ENCODE results near the gene YTHDC1.

DNA sequence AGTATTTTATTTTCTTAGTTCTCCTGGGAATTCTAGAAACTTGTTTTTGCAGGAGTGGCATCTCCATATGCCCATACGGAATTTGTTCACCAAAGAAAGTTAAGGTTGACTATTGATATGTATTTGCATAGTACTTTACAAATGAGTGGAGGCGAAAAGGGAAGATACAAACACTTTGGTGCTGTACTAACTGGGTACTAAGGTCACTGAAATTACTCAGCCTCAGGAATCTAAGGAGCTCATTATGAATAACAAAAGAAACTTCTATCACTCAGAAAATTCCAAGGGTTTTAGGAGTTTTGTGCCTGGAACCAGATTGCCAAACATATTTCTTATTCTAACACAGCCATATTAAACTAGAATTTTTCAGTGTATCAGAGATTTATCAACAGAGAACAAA is 77.0 kb downstream of the YTHDC1 start:
- TF ChIP-seq SMC3 (IDR thresholded peaks at IDR 0.05; ENCODE audit: low read depth, low read length) (no peak), EP300 (IDR thresholded peaks at IDR 0.05; ENCODE audit: borderline replicate concordance in 1 of 2, low read depth in 1 of 2, low read length in 1 of 2) (no peak), POLR2AphosphoS5 (IDR thresholded peaks at IDR 0.05; ENCODE audit: low read depth, low read length) (no peak)
- TF ChIP-seq, protein P1, sequence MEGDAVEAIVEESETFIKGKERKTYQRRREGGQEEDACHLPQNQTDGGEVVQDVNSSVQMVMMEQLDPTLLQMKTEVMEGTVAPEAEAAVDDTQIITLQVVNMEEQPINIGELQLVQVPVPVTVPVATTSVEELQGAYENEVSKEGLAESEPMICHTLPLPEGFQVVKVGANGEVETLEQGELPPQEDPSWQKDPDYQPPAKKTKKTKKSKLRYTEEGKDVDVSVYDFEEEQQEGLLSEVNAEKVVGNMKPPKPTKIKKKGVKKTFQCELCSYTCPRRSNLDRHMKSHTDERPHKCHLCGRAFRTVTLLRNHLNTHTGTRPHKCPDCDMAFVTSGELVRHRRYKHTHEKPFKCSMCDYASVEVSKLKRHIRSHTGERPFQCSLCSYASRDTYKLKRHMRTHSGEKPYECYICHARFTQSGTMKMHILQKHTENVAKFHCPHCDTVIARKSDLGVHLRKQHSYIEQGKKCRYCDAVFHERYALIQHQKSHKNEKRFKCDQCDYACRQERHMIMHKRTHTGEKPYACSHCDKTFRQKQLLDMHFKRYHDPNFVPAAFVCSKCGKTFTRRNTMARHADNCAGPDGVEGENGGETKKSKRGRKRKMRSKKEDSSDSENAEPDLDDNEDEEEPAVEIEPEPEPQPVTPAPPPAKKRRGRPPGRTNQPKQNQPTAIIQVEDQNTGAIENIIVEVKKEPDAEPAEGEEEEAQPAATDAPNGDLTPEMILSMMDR (IDR thresholded peaks at IDR 0.05): no peak

All from SK-N-SH (cell line).